HCT116 (cell line): ENCODE data around the gene WNT7B. TPM values are rescaled to one million over a fixed set of nuclear protein-coding genes. Genes with fewer than 3 reads are reported as not detected.
A peak's percentile ranks its signal among the peaks of the same experiment; 100 is the strongest.

Experiments
- ATAC-seq: fragments of 200-7000 bp; cut with Tn5 transposase; 2 replicates; pipeline ENCODE4 v1.9.1; 2020; ENCODE audit warnings: mild to moderate bottlenecking, moderate library complexity
- BruUV-seq: library from RNA; stranded (reverse); fragments of 400-500 nt; replicated peaks from 2 replicates; lab custom pipeline; 2021; lab: Mats Ljungman, UMichigan
- CTCF ChIA-PET: fragments of 300-600 bp; sonication (Branson Sonifier 250); formaldehyde crosslinking; loops from one replicate; lab custom pipeline; 2021; ENCODE audit warnings: antibody characterized with exemption; lab: Charles Lee
- POLR2A ChIA-PET: fragments of 300-600, 350-600 bp; sonication (Branson Sonifier 250); formaldehyde crosslinking; loops from one replicate; lab custom pipeline; 2021; ENCODE audit warnings: antibody characterized with exemption; lab: Charles Lee
- RAD21 ChIA-PET, 2 experiments: fragments of 300-600 bp; sonication (Branson Sonifier 250); formaldehyde crosslinking; loops; one replicate each; lab custom pipeline; 2023; ENCODE audit warnings: low total read pairs in 2 of 2; ENCODE audit not compliant: uncharacterized antibody in 2 of 2, unreplicated experiment in 2 of 2, low non-redundant PET in 1 of 2; lab: Charles Lee
- DNase-seq: peaks from one replicate; pipeline ENCODE4 v3.0.0-alpha.2; 2010; ENCODE audit warnings: low read depth, low spot score
- H2AFZ ChIP-seq: fragments of 200-600 bp; shearing (Covaris generic), sonication (generic); 2 replicates; pipeline ENCODE4 v1.6.1; 2017; ENCODE audit warnings: low read depth, mixed run types, mixed read lengths, antibody characterized with exemption, low read length; ENCODE audit not compliant: poor library complexity, severe bottlenecking
- H3K27ac ChIP-seq: 2 replicates; pipeline ENCODE4 v1.5.1; 2012; ENCODE audit warnings: low read depth, low read length
- H3K27me3 ChIP-seq: fragments of 200-600 bp; sonication (generic); 2 replicates; pipeline ENCODE4 v1.6.1; 2016; ENCODE audit warnings: mixed run types, low read length, mixed read lengths; ENCODE audit not compliant: insufficient read depth
- H3K36me3 ChIP-seq, 2 experiments: fragments of 200-500 bp in 1 of 2; fragments of 200-600 bp in 1 of 2; sonication (Bioruptor generic) in 1 of 2; sonication (generic) in 1 of 2; 2 replicates each; pipeline versions ENCODE4 v1.5.1 to v1.6.1; 2014 to 2016; ENCODE audit warnings: low read length in 2 of 2, inconsistent platforms in 1 of 2, mixed read lengths in 1 of 2, mixed run types in 1 of 2; ENCODE audit not compliant: insufficient read depth in 2 of 2, control insufficient read depth in 1 of 2
- H3K4me1 ChIP-seq, 2 experiments: fragments of 200-600 bp in 1 of 2; sonication (generic) in 1 of 2; 2 replicates each; pipeline versions ENCODE4 v1.5.1 to v1.6.1; 2012 to 2017; ENCODE audit warnings: low read length in 2 of 2, inconsistent platforms in 1 of 2, mild to moderate bottlenecking in 1 of 2, mixed read lengths in 1 of 2, mixed run types in 1 of 2, moderate library complexity in 1 of 2; ENCODE audit not compliant: insufficient read depth in 2 of 2, control insufficient read depth in 1 of 2
- H3K4me2 ChIP-seq: fragments of 200-600 bp; sonication (generic); 2 replicates; pipeline ENCODE4 v1.6.1; 2017; ENCODE audit warnings: mixed run types, low read length, mixed read lengths
- H3K4me3 ChIP-seq, 2 experiments: fragments of 200-600 bp in 1 of 2; sonication (generic) in 1 of 2; replicated peaks in 1 of 2; 2 replicates each; pipeline ENCODE4 v1.5.1; 2011 to 2016; ENCODE audit warnings: low read length in 2 of 2, control low read depth in 1 of 2, low read depth in 1 of 2, mild to moderate bottlenecking in 1 of 2, mixed read lengths in 1 of 2, mixed run types in 1 of 2
- H3K79me2 ChIP-seq: fragments of 200-600 bp; sonication (generic); 2 replicates; pipeline ENCODE4 v1.6.1; 2017; ENCODE audit warnings: mild to moderate bottlenecking, mixed run types, low read length, moderate library complexity, mixed read lengths; ENCODE audit not compliant: insufficient read depth
- H3K9ac ChIP-seq: fragments of 200-600 bp; sonication (generic); 2 replicates; pipeline ENCODE4 v1.6.1; 2016; ENCODE audit warnings: low read length, mixed read lengths
- H3K9me2 ChIP-seq: fragments of 200-600 bp; sonication (generic), shearing (Covaris generic); 2 replicates; pipeline ENCODE4 v1.6.1; 2017; ENCODE audit warnings: mixed run types, mild to moderate bottlenecking, moderate library complexity; ENCODE audit not compliant: insufficient read depth
- H3K9me3 ChIP-seq, 2 experiments: fragments of 200-500 bp in 1 of 2; fragments of 200-600 bp in 1 of 2; sonication (Bioruptor generic) in 1 of 2; sonication (generic) in 1 of 2; 2 replicates each; pipeline ENCODE4 v1.6.1; 2014 to 2017; ENCODE audit warnings: low read length in 2 of 2, mixed read lengths in 2 of 2, inconsistent platforms in 1 of 2, low read depth in 1 of 2, mild to moderate bottlenecking in 1 of 2, mixed run types in 1 of 2, moderate library complexity in 1 of 2; ENCODE audit not compliant: control insufficient read depth in 1 of 2, insufficient read depth in 1 of 2
- H4K20me1 ChIP-seq: fragments of 200-600 bp; sonication (generic), shearing (Covaris generic); 2 replicates; pipeline ENCODE4 v1.6.1; 2017; ENCODE audit warnings: mixed run types, mild to moderate bottlenecking, moderate library complexity; ENCODE audit not compliant: insufficient read depth
- ATF3 ChIP-seq: IDR thresholded peaks from 2 replicates; pipeline ENCODE4 v1.6.1; 2012
- CBX3 ChIP-seq: IDR thresholded peaks from 2 replicates; pipeline ENCODE4 v1.6.1; 2012; ENCODE audit warnings: low read depth
- CTCF ChIP-seq, 3 experiments: fragments of 200-600 bp in 1 of 3; sonication (generic) in 1 of 3; IDR thresholded peaks in 2 of 3; conservative IDR thresholded peaks in 1 of 3; 2 replicates each; pipeline ENCODE4 v1.5.1; 2012 to 2017; ENCODE audit warnings: low read depth in 2 of 3, low read length in 2 of 3, antibody characterized with exemption in 1 of 3, borderline replicate concordance in 1 of 3, control low read depth in 1 of 3, mild to moderate bottlenecking in 1 of 3, mixed read lengths in 1 of 3, mixed run types in 1 of 3, moderate library complexity in 1 of 3; ENCODE audit not compliant: insufficient read depth in 1 of 3
- ELF1 ChIP-seq: IDR thresholded peaks from 2 replicates; pipeline ENCODE4 v1.6.1; 2012; ENCODE audit warnings: low read depth, borderline replicate concordance
- EZH2phosphoT487 ChIP-seq: fragments of 200-600 bp; IDR thresholded peaks from 2 replicates; pipeline ENCODE4 v1.6.1; 2018; ENCODE audit warnings: antibody characterized with exemption, borderline replicate concordance
- FOSL1 ChIP-seq: IDR thresholded peaks from 2 replicates; pipeline ENCODE4 v1.6.1; 2012; ENCODE audit warnings: low read depth
- POLR2A ChIP-seq: IDR thresholded peaks from 2 replicates; pipeline ENCODE4 v1.7.0; 2011; ENCODE audit warnings: borderline replicate concordance; ENCODE audit not compliant: insufficient read depth, insufficient read length; ENCODE audit errors: extremely low read depth
- SP1 ChIP-seq: IDR thresholded peaks from 2 replicates; pipeline ENCODE4 v1.6.1; 2012; ENCODE audit warnings: low read depth
- TCF7L2 ChIP-seq: IDR thresholded peaks from 2 replicates; pipeline ENCODE4 v1.7.0; 2011; ENCODE audit warnings: borderline replicate concordance, inconsistent platforms; ENCODE audit not compliant: insufficient read depth, insufficient read length; ENCODE audit errors: extremely low read depth
- YY1 ChIP-seq: IDR thresholded peaks from 2 replicates; pipeline ENCODE4 v1.6.1; 2011; ENCODE audit warnings: low read length, low read depth, moderate library complexity, mild to moderate bottlenecking; ENCODE audit not compliant: insufficient replicate concordance; ENCODE audit errors: extremely low read depth
- ZNF274 ChIP-seq: fragments of 200-500 bp; sonication (Bioruptor generic); IDR thresholded peaks from 2 replicates; pipeline ENCODE4 v1.6.1; 2014; ENCODE audit warnings: mild to moderate bottlenecking, low read depth, low read length, inconsistent platforms
- intact Hi-C: fragments of 100-400 bp; cut with micrococcal nuclease; formaldehyde crosslinking; loops from 2 replicates; pipeline ENCODE4 v1.10.0; 2022
- total RNA-seq: library from RNA; stranded (reverse); gene quantifications from one replicate; pipeline ENCODE4 v1.2.1, GENCODE V29; 2021; ENCODE audit not compliant: unreplicated experiment

The WNT7B gene
- total RNA-seq, 1 experiment from 2014 or later = 10.5 TPM

- no TSS peak for BruUV-seq
- no peak overlapping the region for H3K27ac ChIP-seq
- ATAC-seq (no peak), DNase-seq (no peak)
- H3K4me1 ChIP-seq = peaks cover 1 to 21% of the 10 kb centered on the region in 2 experiments; a peak in 3 of 4 replicates
- CTCF ChIA-PET = interaction anchor here (1.4 kb wide), 1 partner anchor 116 kb away, joined by 4 read pairs; no protein-coding TSS in a partner anchor
- RAD21 ChIA-PET = interaction anchor here in 1 of 2 experiments (1.0 kb wide), 1 partner anchor 116 kb away, joined by 6 read pairs; no protein-coding TSS in a partner anchor
- intact Hi-C loops = no loop called here
- H3K9me3 ChIP-seq = no peaks in the 10 kb centered on the region
- H2AFZ ChIP-seq = no peak overlapping the region
- H3K36me3 ChIP-seq = no peaks in the 10 kb centered on the region
- H3K9me2 ChIP-seq = no peaks in the 10 kb centered on the region
- H3K9ac ChIP-seq = no peak overlapping the region
- H3K4me3 ChIP-seq = no peak overlapping the region
- H3K4me2 ChIP-seq = no peak overlapping the region
- H4K20me1 ChIP-seq = no peaks in the 10 kb centered on the region
- H3K27me3 ChIP-seq = no peaks in the 10 kb centered on the region
- POLR2A ChIA-PET = no interaction called here
- H3K79me2 ChIP-seq = no peaks in the 10 kb centered on the region
- peak in 1 of 3 experiments; percentile 6; a peak in 1 of 6 replicates for TF ChIP-seq CTCF (IDR thresholded peaks at IDR 0.05 in 2 of 3, conservative IDR thresholded peaks at IDR 0.05 in 1 of 3; ENCODE audit: borderline replicate concordance in 1 of 3, insufficient read depth in 1 of 3, low read depth in 2 of 3, low read length in 2 of 3)
- no peak for TF ChIP-seq CBX3
Measured at GRCh38 chr22:46001046-46001425, 24.1 kb upstream of the WNT7B start.

GRCh38 chr22:46000081-46001027 lies 23.4 kb upstream of the WNT7B start:
- no peaks in the 10 kb centered on the region for H3K9me2 ChIP-seq
- no peaks in the 10 kb centered on the region for H3K9me3 ChIP-seq
- no peak overlapping the region for H3K4me2 ChIP-seq
- BruUV-seq = no TSS peak
- H3K27me3 ChIP-seq = no peaks in the 10 kb centered on the region
- H3K36me3 ChIP-seq = no peaks in the 10 kb centered on the region
- no peak overlapping the region for H3K4me3 ChIP-seq
- no peak overlapping the region for H2AFZ ChIP-seq
- no peaks in the 10 kb centered on the region for H3K79me2 ChIP-seq
- no peak for DNase-seq
- ChIA-PET CTCF (interaction anchor here (1.4 kb wide), 1 partner anchor 117 kb away, joined by 4 read pairs; no protein-coding TSS in a partner anchor), POLR2A (no interaction called here), RAD21 (interaction anchor here in 1 of 2 experiments (0.7 to 1.0 kb wide), 2 partner anchors 116 to 122 kb away, joined by 3 to 6 read pairs; no protein-coding TSS in a partner anchor)
- peaks cover 0 to 20% of the 10 kb centered on the region in 2 experiments; a peak in 2 of 4 replicates for H3K4me1 ChIP-seq
- intact Hi-C loops = no loop called here
- no peak overlapping the region for H3K27ac ChIP-seq
- no peak overlapping the region for H3K9ac ChIP-seq
- no peak for ATAC-seq
- no peaks in the 10 kb centered on the region for H4K20me1 ChIP-seq
- TF ChIP-seq FOSL1 = no peak
- TF ChIP-seq ELF1 = no peak
- TF ChIP-seq POLR2A = no peak
- TF ChIP-seq EZH2phosphoT487 = no peak
- TF ChIP-seq CTCF (IDR thresholded peaks at IDR 0.05 in 2 of 3, conservative IDR thresholded peaks at IDR 0.05 in 1 of 3; ENCODE audit: borderline replicate concordance in 1 of 3, insufficient read depth in 1 of 3, low read depth in 2 of 3, low read length in 2 of 3) = no peak
- no peak for TF ChIP-seq ZNF274
- TF ChIP-seq YY1 = no peak
- no peak for TF ChIP-seq TCF7L2
- no peak for TF ChIP-seq ATF3
- no peak for TF ChIP-seq SP1
- TF ChIP-seq CBX3 = no peak
